ENCODE results near the gene EIF1.
A peak's percentile ranks its signal among the peaks of the same experiment; 100 is the strongest.

The EIF1 gene

DNA sequence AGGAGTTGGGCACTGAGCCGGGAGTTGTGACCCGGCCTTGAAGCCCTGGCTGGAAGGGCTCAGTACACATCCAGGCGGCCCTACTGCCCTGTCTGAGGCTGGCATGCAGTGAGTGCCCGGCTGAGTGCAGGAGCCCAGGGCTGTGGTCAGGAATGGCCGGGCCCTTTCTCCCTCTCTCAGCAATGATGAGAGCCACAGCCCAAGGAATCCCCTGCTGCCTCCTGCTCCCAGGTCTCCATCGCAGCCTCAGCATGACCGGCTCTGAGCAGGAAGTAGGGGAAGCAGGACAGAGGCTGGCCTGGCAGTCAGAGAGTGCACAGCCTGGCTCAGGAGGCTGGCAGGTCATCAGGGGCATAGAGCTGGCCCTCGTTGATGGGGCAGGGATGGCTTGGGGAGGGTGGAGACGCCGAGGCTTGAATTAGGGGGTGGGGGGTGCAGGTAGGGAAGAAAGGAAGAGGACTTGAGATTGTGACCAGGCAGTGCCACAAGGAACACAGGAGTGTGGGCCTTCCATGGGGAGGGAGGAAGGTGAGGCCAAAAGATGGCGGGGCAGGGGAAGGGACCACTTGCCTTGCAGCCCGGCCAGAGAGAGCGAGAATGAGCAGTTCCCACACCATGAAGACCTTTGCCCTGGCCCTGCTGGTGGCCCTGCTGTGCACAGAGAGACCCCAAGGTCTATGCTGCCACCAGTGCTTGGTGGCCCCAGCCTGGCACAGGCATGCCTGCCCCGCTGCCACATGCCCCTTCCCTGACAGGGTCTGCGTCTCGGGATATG, 32.2 kb upstream of the EIF1 start:
- Histone ChIP-seq H3K36me3 (ENCODE audit: control insufficient read depth in 5 of 5, insufficient read depth in 5 of 5, low read length in 5 of 5) (no peaks in the 10 kb centered on the region), H3K27ac (ENCODE audit: low read depth, low read length) (no peak overlapping the region), H3K9me3 (ENCODE audit: control insufficient read depth in 5 of 5, low read length in 5 of 5) (no peaks in the 10 kb centered on the region), H3K4me1 (ENCODE audit: control insufficient read depth in 5 of 5, insufficient read depth in 5 of 5, low read length in 5 of 5) (peaks cover 3 to 11% (median 4%) of the 10 kb centered on the region in 5 donors), H3K4me3 (ENCODE audit: low read depth in 1 of 5, low read length in 5 of 5) (no peak overlapping the region), H3K9ac (ENCODE audit: low read length in 5 of 5) (no peak overlapping the region), H3K27me3 (ENCODE audit: control insufficient read depth in 5 of 5, insufficient read depth in 4 of 5, low read length in 5 of 5) (peaks cover 0 to 3% (median 0%) of the 10 kb centered on the region in 5 donors)

DNA sequence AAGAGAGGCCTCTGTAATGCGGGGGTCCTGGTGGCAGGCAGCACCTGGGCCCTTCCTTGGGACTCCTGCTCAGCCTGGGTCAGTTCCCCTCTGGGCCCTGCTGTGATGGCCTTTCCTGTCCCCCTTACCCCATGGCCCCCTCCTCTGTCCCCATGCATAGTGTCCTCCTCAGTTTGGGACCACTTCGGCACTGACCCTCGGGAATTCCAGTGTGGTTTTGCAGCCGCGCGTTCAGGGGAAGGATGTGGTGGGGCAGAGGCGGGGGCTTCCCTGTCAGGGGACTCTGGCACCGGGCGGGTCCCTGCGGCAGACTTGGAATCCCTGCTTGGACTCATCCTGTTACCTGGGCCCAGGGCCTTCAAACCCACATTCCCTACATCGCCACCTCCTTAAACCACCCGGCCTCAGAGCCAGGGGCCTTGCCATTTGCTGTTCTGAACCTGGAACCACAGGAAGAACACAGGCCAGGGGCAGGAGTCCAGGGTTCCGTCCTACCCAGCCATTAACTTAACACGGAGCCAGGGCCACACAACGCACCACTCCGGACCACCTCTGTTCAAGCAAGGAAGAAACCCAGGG, 31.4 kb upstream of the EIF1 start:
- H3K9ac ChIP-seq (ENCODE audit: low read length in 5 of 5): no peak overlapping the region
- peaks cover 0 to 3% (median 0%) of the 10 kb centered on the region in 5 donors for H3K27me3 ChIP-seq (ENCODE audit: control insufficient read depth in 5 of 5, insufficient read depth in 4 of 5, low read length in 5 of 5)
- H3K36me3 ChIP-seq (ENCODE audit: control insufficient read depth in 5 of 5, insufficient read depth in 5 of 5, low read length in 5 of 5): no peaks in the 10 kb centered on the region
- peaks cover 0 to 3% (median 1%) of the 10 kb centered on the region in 5 donors for H3K4me1 ChIP-seq (ENCODE audit: control insufficient read depth in 5 of 5, insufficient read depth in 5 of 5, low read length in 5 of 5)
- no peak overlapping the region for H3K27ac ChIP-seq (ENCODE audit: low read depth, low read length)
- H3K4me3 ChIP-seq (ENCODE audit: low read depth in 1 of 5, low read length in 5 of 5): no peak overlapping the region
- H3K9me3 ChIP-seq (ENCODE audit: control insufficient read depth in 5 of 5, low read length in 5 of 5): no peaks in the 10 kb centered on the region

DNA sequence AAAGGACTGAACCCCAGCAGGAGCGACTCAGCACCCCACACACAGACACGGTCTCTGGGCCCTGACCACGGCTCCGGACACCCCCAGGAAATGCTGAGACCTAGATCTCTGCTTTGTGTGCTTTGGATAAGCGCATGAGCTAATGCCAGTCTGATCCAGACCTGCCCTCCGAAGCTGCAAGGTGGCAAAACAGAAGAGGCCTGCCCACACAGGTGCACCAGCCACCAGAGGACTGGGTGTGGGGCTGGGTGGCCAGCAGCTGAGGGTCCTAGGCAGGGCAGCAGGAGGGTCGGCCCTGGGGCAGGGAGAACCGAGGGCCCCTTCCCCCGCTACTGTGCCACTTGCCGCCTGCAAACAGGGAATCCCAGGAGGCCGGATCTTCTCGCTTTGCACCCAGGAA, 30.7 kb upstream of the EIF1 start:
- Histone ChIP-seq H3K27me3 (ENCODE audit: control insufficient read depth in 5 of 5, insufficient read depth in 4 of 5, low read length in 5 of 5) (no peaks in the 10 kb centered on the region), H3K9me3 (ENCODE audit: control insufficient read depth in 5 of 5, low read length in 5 of 5) (no peaks in the 10 kb centered on the region), H3K36me3 (ENCODE audit: control insufficient read depth in 5 of 5, insufficient read depth in 5 of 5, low read length in 5 of 5) (no peaks in the 10 kb centered on the region), H3K27ac (ENCODE audit: low read depth, low read length) (no peak overlapping the region), H3K4me1 (ENCODE audit: control insufficient read depth in 5 of 5, insufficient read depth in 5 of 5, low read length in 5 of 5) (no peaks in the 10 kb centered on the region), H3K9ac (ENCODE audit: low read length in 5 of 5) (no peak overlapping the region), H3K4me3 (ENCODE audit: low read depth in 1 of 5, low read length in 5 of 5) (no peak overlapping the region)

DNA sequence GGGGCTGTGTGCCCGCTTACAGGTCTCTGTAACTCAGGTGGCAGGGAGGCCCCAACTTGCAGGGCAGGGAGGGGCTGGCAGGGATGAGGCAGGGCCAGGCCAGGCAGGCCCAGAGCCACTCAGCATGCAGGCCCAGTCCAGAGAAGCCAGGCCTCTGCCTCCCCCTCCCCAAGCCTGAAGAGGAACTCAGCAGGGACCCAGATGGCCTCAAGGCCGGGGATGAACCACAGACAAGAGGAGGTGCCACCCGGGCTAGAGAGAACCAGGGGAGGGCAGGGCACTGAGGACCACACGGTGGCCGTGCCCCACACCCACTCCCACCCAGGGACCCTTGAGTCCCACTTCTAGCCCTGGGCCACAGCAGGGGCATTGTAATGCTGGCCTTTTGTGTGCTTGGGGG, 29.8 kb upstream of the EIF1 start:
- Histone ChIP-seq H3K4me3 (ENCODE audit: low read depth in 1 of 5, low read length in 5 of 5) (no peak overlapping the region), H3K27ac (ENCODE audit: low read depth, low read length) (no peak overlapping the region), H3K9ac (ENCODE audit: low read length in 5 of 5) (no peak overlapping the region), H3K4me1 (ENCODE audit: control insufficient read depth in 5 of 5, insufficient read depth in 5 of 5, low read length in 5 of 5) (no peaks in the 10 kb centered on the region), H3K36me3 (ENCODE audit: control insufficient read depth in 5 of 5, insufficient read depth in 5 of 5, low read length in 5 of 5) (no peaks in the 10 kb centered on the region), H3K27me3 (ENCODE audit: control insufficient read depth in 5 of 5, insufficient read depth in 4 of 5, low read length in 5 of 5) (no peaks in the 10 kb centered on the region), H3K9me3 (ENCODE audit: control insufficient read depth in 5 of 5, low read length in 5 of 5) (no peaks in the 10 kb centered on the region)

DNA sequence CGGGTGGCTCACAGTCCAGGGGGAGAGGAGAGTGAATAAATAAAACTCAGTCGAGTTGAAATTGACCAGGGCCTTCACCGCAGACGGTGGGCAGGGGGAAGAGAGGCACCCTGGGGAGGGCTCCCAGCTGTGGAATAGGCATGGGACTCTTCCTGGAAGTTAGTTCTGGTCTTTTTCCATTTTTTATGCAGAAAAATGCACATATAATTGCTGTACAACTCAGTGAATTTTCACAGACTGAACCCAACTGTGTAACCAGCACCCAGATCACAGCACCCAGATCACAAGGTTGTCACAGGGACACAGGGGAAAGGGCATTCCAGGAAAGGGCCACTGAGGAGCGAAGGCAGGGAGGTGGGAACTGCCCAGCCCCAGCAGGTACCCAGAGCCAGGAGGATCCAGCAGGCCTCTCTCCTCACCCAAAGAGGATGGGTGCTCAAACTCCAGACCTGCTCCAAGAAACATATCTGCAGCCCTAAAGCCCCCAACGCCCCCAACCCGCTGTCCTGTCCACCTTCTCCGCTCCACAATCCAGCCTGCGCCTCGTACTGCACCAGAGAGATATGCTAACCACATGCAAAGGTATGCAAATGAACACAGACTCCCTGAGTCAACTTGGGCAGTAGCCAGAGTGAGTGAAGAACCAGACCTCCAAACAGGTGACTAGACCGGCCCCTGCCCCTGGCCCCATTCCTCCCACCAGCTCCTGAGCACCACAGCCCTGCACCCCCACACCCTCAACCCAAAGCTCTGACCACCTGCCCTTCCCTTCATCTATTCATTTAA, 29.1 kb upstream of the EIF1 start:
- Histone ChIP-seq H3K4me1 (ENCODE audit: control insufficient read depth in 5 of 5, insufficient read depth in 5 of 5, low read length in 5 of 5) (no peaks in the 10 kb centered on the region), H3K27ac (ENCODE audit: low read depth, low read length) (no peak overlapping the region), H3K36me3 (ENCODE audit: control insufficient read depth in 5 of 5, insufficient read depth in 5 of 5, low read length in 5 of 5) (no peaks in the 10 kb centered on the region), H3K9me3 (ENCODE audit: control insufficient read depth in 5 of 5, low read length in 5 of 5) (no peaks in the 10 kb centered on the region), H3K9ac (ENCODE audit: low read length in 5 of 5) (no peak overlapping the region), H3K27me3 (ENCODE audit: control insufficient read depth in 5 of 5, insufficient read depth in 4 of 5, low read length in 5 of 5) (no peaks in the 10 kb centered on the region), H3K4me3 (ENCODE audit: low read depth in 1 of 5, low read length in 5 of 5) (no peak overlapping the region)

DNA sequence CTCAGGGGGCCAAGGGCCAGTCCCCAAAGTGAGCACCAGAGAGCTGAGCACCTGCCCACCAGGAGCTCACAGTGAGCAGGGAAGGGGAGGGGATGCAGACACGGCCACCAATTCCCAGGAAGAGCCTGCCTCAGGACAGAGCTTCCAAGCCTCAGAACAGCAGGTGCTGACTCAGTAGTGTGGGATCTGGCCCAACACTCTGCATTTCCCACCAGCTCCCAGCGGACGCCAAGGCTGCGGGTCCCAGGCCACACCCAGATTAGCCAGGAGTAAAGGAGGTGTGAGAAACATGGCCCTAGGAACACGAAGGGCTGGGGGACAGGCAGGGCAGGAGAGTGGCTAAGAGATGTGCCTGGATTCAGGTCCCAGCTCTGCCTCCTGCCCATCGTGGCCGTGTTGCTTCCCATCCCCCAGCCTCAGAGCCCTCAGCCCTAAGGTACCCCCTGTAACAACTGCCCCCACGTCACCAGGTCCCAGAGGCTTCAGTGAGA, 28.4 kb upstream of the EIF1 start:
- Histone ChIP-seq H3K9ac (ENCODE audit: low read length in 5 of 5) (no peak overlapping the region), H3K36me3 (ENCODE audit: control insufficient read depth in 5 of 5, insufficient read depth in 5 of 5, low read length in 5 of 5) (no peaks in the 10 kb centered on the region), H3K27me3 (ENCODE audit: control insufficient read depth in 5 of 5, insufficient read depth in 4 of 5, low read length in 5 of 5) (no peaks in the 10 kb centered on the region), H3K4me1 (ENCODE audit: control insufficient read depth in 5 of 5, insufficient read depth in 5 of 5, low read length in 5 of 5) (no peaks in the 10 kb centered on the region), H3K9me3 (ENCODE audit: control insufficient read depth in 5 of 5, low read length in 5 of 5) (no peaks in the 10 kb centered on the region), H3K27ac (ENCODE audit: low read depth, low read length) (no peak overlapping the region), H3K4me3 (ENCODE audit: low read depth in 1 of 5, low read length in 5 of 5) (no peak overlapping the region)

DNA sequence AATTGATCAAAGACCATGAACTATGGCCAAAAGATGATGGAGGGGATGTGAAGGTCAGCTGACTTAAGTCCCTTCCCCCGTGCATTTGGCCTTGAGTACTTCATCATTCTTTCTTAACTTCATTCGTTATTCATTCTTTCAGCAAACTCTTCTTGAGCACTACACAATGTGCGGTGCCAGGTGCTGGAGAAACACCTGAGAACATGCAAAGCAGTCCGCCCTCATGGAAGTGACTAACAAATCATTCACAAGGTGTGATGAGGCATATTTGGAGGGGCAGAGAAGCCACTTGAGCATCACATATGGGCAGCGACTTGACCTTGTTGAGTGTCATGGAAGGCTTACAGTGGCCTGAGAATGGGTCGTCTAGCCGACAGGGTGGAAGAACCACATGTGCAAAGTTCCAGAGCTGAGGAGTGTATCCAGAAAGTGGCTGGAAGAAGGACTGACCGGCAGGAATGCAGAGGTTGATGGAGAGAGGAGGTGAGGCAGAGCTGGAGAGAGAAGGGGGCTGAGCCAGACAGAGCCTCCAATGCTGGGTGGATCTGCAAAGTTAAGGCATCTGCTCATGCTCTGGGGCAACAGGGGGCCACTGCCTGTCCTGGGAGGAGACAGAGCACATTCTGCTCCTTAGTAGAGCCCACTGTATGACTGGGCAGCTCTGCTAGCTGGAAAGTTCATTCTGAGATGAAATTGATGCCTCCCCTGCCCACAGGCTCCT, 25.1 kb upstream of the EIF1 start:
- H3K4me3 ChIP-seq (ENCODE audit: low read depth in 1 of 5, low read length in 5 of 5): no peak overlapping the region
- peaks cover 0 to 29% (median 24%) of the 10 kb centered on the region in 5 donors for H3K4me1 ChIP-seq (ENCODE audit: control insufficient read depth in 5 of 5, insufficient read depth in 5 of 5, low read length in 5 of 5)
- H3K9ac ChIP-seq (ENCODE audit: low read length in 5 of 5): no peak overlapping the region
- H3K27ac ChIP-seq (ENCODE audit: low read depth, low read length): no peak overlapping the region
- H3K9me3 ChIP-seq (ENCODE audit: control insufficient read depth in 5 of 5, low read length in 5 of 5): no peaks in the 10 kb centered on the region
- H3K36me3 ChIP-seq (ENCODE audit: control insufficient read depth in 5 of 5, insufficient read depth in 5 of 5, low read length in 5 of 5): no peaks in the 10 kb centered on the region
- H3K27me3 ChIP-seq (ENCODE audit: control insufficient read depth in 5 of 5, insufficient read depth in 4 of 5, low read length in 5 of 5): no peaks in the 10 kb centered on the region

DNA sequence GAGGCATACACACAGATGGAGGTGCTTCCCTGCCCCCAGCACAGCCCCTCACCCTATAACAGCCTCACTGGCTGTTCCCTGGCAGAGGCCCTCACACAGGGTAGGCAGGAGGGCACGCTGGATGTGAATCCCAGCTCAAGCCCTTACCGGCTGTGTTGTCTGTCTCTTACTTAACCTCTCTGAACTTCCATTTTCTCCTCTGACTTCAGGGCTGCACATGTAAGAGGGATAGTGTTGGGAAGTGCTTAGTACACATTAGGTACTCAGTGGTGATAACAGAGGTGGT, 24.6 kb upstream of the EIF1 start:
- no peak overlapping the region for H3K4me3 ChIP-seq (ENCODE audit: low read depth in 1 of 5, low read length in 5 of 5)
- peaks cover 0 to 29% (median 24%) of the 10 kb centered on the region in 5 donors for H3K4me1 ChIP-seq (ENCODE audit: control insufficient read depth in 5 of 5, insufficient read depth in 5 of 5, low read length in 5 of 5)
- H3K27me3 ChIP-seq (ENCODE audit: control insufficient read depth in 5 of 5, insufficient read depth in 4 of 5, low read length in 5 of 5): no peaks in the 10 kb centered on the region
- H3K9me3 ChIP-seq (ENCODE audit: control insufficient read depth in 5 of 5, low read length in 5 of 5): no peaks in the 10 kb centered on the region
- no peak overlapping the region for H3K27ac ChIP-seq (ENCODE audit: low read depth, low read length)
- no peaks in the 10 kb centered on the region for H3K36me3 ChIP-seq (ENCODE audit: control insufficient read depth in 5 of 5, insufficient read depth in 5 of 5, low read length in 5 of 5)
- H3K9ac ChIP-seq (ENCODE audit: low read length in 5 of 5): no peak overlapping the region

DNA sequence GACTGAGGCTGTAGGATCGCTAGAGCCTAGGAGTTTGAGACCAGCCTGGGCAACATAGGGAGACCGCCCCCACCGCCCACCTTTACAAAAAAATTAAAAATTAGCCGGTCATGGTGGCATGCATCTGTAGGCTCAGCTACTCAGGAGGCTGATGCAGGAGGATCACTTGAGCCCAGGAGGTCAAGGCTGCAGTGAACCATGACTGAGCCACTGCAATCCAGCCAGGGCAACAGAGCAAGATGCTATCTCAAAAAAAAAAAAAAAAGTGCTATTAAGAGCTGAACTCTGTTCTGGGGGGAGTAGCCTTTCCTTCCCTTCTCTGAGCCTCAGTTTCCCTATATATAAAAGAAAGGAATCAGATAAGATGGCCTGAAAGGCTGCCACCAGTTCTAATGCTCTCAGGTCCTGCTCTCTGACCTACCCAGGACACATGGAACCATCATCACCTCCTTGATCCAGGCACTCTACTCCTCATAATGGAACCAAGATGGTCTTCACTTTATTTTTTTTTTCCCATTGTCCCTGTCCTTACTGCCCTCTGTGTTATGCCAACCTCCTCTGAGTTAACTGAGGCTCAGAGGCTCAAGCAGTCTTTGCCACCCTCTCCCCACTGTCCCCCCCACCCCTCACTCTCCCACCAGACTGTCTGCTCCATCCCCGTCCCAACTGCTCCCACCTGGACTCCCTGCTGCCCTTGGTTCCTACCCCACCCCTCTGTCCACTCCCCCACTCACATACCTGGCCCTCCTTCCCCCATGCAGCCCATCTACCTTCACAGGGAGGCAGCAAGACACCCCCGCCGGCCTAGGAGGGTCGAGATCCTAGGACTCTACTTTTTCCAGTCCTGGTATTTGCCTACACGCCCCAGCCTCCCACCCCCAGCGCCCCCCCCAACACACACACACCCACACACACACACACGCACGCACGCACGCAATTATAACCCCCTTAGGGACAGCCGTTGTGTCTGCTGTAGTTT, 23.8 kb upstream of the EIF1 start:
- no peaks in the 10 kb centered on the region for H3K9me3 ChIP-seq (ENCODE audit: control insufficient read depth in 5 of 5, low read length in 5 of 5)
- peak overlapping the region; percentile 58 to 78 (median 74) for H3K4me3 ChIP-seq (ENCODE audit: low read depth in 1 of 5, low read length in 5 of 5)
- peaks cover 0 to 29% (median 24%) of the 10 kb centered on the region in 5 donors for H3K4me1 ChIP-seq (ENCODE audit: control insufficient read depth in 5 of 5, insufficient read depth in 5 of 5, low read length in 5 of 5)
- H3K36me3 ChIP-seq (ENCODE audit: control insufficient read depth in 5 of 5, insufficient read depth in 5 of 5, low read length in 5 of 5): no peaks in the 10 kb centered on the region
- H3K27ac ChIP-seq (ENCODE audit: low read depth, low read length): no peak overlapping the region
- H3K27me3 ChIP-seq (ENCODE audit: control insufficient read depth in 5 of 5, insufficient read depth in 4 of 5, low read length in 5 of 5): no peaks in the 10 kb centered on the region
- H3K9ac ChIP-seq (ENCODE audit: low read length in 5 of 5): peak overlapping the region in 3 of 5 donors; percentile 67 to 88 (median 83)
